ENCODE results near the gene HPS1.

GRCh38 chr10:98402478-98402877 is 44.3 kb downstream of the HPS1 start:
- TF ChIP-seq CTCF (conservative IDR thresholded peaks at IDR 0.05) (no peak), ZFX (IDR thresholded peaks at IDR 0.05) (no peak)

Data from C4-2B (cell line).